Neuron (in vitro differentiated cells): ENCODE measurements around the gene PTPRN2.
A peak's percentile ranks its signal among the peaks of the same experiment; 100 is the strongest.

Source experiments
- H2AFZ ChIP-seq: one replicate; pipeline ENCODE4 v1.6.1; 2013; ENCODE audit warnings: low read depth, mild to moderate bottlenecking, inconsistent platforms, low read length, moderate library complexity
- H3K27me3 ChIP-seq: one replicate; pipeline ENCODE4 v1.6.1; 2013; ENCODE audit warnings: low read length; ENCODE audit not compliant: insufficient read depth
- H3K36me3 ChIP-seq: one replicate; pipeline ENCODE4 v1.6.1; 2013; ENCODE audit warnings: low read length; ENCODE audit not compliant: insufficient read depth
- H3K4me1 ChIP-seq: one replicate; pipeline ENCODE4 v1.6.1; 2013; ENCODE audit warnings: low read length; ENCODE audit not compliant: insufficient read depth
- H3K4me3 ChIP-seq: 2 replicates; pipeline ENCODE4 v1.5.1; 2013; ENCODE audit warnings: mild to moderate bottlenecking, low read length, moderate library complexity
- H3K9me3 ChIP-seq: one replicate; pipeline ENCODE4 v1.6.1; 2013; ENCODE audit warnings: low read length

The PTPRN2 gene

DNA sequence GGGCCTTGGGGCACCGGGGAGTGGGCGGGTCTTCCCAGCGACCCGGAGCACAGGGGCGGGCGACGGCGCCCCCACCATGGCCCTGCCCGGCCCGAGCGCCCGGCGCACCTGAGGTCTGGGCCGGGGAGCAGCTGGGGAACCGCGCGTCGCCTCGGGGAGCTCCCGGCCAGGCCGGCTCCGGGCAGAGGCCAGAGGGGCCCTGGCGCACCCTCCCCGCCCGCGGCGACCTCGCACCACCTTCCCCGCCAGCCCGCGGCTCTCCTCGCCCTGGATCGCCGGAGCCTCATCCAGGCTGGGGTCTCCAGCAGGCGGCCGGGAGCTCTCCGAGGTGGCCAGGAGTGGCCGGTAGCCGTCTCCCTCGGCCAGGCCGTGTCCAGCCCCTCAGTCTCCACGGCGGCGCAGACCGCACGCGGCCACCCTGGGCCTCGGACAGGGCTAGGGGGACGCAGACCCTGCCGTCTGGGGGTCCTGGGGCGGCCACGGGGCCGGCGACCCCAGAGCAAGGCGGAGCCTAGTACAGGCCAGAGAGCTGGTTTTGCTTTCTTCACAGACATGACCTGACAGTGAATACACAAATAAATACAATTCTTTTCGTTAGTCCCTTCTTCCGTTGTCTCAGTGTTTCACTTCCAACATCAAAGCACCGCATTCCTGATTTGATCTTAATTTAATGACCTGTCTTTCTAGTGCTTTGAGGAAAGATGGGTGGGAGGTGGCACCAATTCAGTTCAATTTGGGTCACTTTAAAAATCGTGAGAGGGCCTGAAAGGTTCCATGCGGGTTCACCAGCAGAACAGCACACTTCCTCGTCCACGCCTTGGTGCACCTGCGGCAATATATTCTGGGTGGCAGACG is 893.9 kb downstream of the PTPRN2 start:
- Histone ChIP-seq H3K36me3 (peaks cover 6% of the 10 kb centered on the region), H2AFZ (no peak overlapping the region), H3K4me1 (peaks cover 12% of the 10 kb centered on the region), H3K9me3 (no peaks in the 10 kb centered on the region), H3K4me3 (peak overlapping the region; percentile 80), H3K27me3 (no peaks in the 10 kb centered on the region)

DNA sequence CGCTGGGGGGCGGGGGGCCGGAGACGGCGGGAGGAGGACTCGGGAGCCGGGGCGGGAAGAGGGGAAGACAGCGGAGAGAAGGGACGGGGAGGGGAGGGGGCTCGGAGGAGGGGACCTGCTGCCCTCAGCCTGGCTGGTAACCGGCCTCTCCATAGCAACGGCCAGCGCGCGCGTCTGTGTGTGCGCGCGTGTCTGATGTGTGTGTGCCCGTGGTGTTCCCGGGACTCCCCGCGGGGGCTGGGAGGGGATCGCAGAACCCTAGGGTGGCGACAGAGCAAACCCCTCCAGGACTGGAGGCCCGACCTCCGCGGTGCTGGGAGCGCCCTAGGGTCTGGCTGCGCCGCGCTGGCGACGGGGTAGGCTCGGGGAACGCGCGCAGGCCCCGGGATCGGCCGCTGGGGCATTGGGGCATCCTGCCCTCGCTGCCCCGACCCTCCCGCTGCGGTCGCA is 894.5 kb downstream of the PTPRN2 start:
- Histone ChIP-seq H3K4me1 (peaks cover 12% of the 10 kb centered on the region), H3K36me3 (peaks cover 11% of the 10 kb centered on the region), H3K9me3 (no peaks in the 10 kb centered on the region), H3K27me3 (no peaks in the 10 kb centered on the region), H3K4me3 (peak overlapping the region; percentile 80), H2AFZ (no peak overlapping the region)

DNA sequence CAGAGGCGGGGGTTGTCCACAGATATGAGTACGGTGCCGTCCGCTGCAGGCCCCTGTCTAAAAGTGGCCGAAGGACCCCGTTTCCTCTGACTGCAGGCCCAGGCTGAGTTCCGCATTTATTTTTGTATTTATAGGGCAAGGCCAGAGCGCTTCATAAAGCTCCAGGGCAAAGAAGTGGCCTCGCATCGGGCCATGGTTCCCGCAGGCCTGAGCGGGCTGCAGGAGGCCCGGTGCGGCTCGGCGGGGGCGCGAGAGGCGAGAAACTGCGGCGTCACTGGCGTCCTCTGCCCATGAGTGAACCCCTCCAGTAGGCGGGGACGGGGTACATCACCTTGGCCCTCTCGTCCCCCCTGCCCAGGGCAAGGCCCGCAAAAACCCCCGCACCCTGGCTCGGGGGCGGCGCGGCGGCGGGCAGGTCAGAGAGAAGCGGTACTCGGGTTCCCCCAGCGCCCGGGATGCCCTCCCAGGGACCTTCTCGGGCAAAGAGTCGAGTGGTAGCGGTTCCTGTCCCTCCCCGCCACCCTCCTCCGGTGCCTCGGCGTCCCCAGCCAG is 895.1 kb downstream of the PTPRN2 start:
- Histone ChIP-seq H2AFZ (peak overlapping the region; percentile 69), H3K4me1 (peaks cover 12% of the 10 kb centered on the region), H3K36me3 (peaks cover 14% of the 10 kb centered on the region), H3K27me3 (no peaks in the 10 kb centered on the region), H3K4me3 (peak overlapping the region; percentile 80), H3K9me3 (no peaks in the 10 kb centered on the region)

DNA sequence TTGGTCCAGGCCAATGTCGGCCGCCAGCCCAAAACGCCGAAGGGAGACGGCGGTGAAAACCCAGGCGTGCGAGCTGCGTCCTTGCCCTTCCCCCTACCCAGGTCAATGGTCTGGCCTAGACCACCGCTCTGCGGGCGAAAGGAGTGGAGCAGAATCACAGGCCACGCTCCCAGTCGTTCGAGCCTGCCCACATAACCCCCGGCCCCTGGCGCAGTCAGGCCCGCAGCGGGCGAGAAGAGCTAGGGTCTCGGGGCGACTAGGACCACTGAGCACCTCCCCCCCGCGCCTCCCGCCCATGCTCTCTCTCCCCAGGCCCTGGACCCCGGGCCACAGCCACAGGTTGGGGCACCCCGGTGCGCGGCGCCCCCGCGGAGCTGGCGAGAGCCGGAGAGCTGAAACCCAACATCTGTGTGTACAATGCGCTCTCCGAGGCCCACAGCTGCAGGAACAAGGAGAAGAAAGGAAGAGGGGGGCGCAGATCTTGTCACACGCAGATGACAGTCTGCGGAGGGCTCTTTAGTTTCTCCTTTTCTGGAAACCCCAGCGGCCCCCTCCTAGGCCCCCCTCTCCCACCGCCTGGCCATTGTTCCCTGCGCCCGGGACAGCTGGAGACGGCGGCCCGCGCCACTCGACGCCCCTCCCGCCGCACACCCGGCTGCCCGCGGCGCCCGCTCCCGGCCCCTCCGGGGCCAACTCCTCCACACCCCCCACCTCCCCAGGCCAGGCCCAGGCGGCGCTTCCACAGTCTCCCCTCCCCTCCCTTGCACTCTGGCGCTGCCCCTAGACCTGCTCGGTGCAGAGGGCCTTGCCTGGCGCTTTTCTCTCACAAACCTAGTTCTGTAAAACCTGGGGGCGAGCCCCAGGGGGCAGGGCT is 895.8 kb downstream of the PTPRN2 start:
- Histone ChIP-seq H3K27me3 (no peaks in the 10 kb centered on the region), H3K4me1 (peaks cover 17% of the 10 kb centered on the region), H3K9me3 (no peaks in the 10 kb centered on the region), H3K4me3 (peak overlapping the region; percentile 80), H2AFZ (no peak overlapping the region), H3K36me3 (peaks cover 14% of the 10 kb centered on the region)

DNA sequence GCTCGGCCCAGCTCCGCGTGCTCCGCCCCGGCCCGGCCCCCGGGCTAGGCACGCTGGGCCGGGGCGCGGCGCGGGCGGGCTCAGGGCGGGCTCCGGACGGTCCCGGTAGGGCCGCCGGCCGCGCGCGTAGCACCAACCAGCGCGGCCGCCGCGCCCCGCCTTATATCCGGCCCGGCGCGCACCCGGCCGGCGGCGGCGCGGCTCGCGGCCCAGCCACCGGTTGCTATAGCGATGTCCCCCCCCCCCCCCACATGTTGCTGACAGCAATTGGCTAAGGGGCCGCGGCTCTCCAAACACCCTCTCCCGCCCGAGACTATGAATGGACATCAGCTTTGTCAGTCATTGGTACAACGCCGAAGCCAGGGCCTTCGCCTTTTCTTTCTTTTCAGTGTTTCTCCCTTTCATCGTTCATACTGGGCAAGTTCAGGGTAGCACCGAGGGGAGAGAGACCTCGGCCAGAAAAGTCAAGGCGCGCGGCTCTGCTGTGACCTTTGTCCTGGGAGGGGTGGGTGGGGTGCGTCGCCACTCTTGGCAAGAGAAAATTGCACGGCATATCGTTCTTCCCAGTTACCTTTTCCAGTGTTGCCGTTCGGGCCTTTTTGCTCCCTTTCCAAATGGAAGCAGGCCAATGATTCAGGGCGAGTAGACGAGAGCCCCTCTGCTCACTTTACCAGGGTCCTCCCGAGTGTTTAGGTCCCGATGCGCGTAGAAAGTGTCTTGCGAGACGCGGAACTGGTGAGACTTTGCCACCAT is 896.6 kb downstream of the PTPRN2 start:
- Histone ChIP-seq H2AFZ (no peak overlapping the region), H3K27me3 (no peaks in the 10 kb centered on the region), H3K4me3 (peak overlapping the region; percentile 65), H3K4me1 (peaks cover 21% of the 10 kb centered on the region), H3K9me3 (no peaks in the 10 kb centered on the region), H3K36me3 (peaks cover 18% of the 10 kb centered on the region)

DNA sequence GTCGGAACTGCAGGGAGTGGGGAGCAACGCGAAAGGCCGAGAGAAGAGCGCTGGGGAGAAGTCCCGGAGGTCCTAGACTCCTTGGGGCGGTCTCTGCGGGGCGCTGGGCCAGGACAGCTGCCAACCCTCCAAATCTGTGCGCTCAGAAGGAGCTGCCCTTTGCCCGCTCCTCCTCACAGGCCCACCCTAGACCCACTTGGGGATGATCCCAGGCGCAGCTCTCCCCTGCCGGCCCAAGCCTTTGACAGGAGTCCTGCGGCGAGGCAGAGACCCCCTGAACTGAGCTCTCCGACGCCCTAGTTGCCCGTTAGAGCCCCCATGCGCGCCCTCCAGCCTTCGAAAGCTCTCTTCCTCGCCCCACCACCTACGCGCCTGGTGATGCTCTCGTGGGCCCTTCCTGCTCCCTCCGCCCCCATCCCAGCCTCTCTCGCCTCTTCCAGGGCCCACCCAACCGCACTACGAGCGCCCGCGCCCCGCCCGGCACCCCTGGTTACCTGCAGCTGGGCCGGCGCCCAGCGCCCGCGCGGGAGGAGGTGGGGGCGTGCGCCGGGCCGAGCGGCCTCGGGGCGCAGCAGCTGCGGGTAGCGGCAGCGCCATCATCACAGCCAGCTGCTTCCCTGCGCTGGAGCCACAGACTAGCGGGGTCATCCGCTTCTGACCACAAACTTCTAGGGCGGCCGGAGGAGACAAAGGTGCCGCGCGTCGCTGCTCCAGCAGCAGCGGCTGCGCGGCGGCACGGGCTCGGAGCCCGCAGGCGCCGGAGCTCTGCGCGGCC is 897.4 kb downstream of the PTPRN2 start:
- H3K4me3 ChIP-seq, result peak overlapping the region; percentile 65

DNA sequence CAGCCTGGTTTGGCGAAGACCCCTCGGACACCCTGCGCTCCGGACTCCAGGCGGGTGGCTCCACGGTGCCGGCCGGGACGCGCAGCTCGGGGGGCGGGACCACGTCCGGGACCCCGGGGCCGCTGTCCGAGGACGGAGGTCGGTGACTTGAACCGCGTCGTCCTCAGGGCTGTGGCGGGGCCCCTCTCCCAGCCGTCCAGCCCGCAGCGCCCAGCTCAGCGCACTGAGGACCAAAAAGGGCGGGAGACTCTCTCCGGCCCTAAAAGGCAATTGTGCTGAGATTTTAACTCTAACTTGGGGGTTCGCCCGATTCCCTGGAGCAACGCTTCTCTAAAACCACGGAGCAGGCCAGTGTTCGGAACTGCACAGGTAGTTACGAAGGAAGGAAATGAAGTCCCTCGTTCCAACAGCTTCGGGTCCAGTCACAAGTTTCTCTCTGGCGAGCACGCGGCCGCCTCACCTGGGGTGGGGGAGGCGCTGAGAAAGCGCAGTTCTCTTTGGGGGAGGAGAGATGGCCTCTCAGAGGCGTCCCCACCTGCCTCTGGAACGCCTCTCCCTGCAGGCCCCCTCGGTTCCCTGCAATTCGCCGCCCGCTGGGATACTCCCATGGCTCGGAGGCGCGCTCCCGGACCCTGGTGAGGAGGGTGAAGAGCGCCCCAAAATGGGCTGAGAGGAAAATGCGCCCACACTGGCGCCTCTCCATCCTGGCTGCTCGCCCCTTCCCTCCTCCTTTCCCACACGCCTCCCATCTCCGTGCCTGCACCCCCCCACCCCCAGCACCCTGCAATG is 898.2 kb downstream of the PTPRN2 start:
- Histone ChIP-seq H3K4me1 (peaks cover 25% of the 10 kb centered on the region), H2AFZ (no peak overlapping the region), H3K9me3 (no peaks in the 10 kb centered on the region), H3K27me3 (no peaks in the 10 kb centered on the region), H3K36me3 (peaks cover 25% of the 10 kb centered on the region), H3K4me3 (peak overlapping the region; percentile 65)

More for the DNA sequence above, 897.4 kb downstream of the PTPRN2 start:
- no peaks in the 10 kb centered on the region for H3K9me3 ChIP-seq
- H2AFZ ChIP-seq, result no peak overlapping the region
- H3K4me1 ChIP-seq, result peaks cover 26% of the 10 kb centered on the region
- peaks cover 25% of the 10 kb centered on the region for H3K36me3 ChIP-seq
- no peaks in the 10 kb centered on the region for H3K27me3 ChIP-seq

DNA sequence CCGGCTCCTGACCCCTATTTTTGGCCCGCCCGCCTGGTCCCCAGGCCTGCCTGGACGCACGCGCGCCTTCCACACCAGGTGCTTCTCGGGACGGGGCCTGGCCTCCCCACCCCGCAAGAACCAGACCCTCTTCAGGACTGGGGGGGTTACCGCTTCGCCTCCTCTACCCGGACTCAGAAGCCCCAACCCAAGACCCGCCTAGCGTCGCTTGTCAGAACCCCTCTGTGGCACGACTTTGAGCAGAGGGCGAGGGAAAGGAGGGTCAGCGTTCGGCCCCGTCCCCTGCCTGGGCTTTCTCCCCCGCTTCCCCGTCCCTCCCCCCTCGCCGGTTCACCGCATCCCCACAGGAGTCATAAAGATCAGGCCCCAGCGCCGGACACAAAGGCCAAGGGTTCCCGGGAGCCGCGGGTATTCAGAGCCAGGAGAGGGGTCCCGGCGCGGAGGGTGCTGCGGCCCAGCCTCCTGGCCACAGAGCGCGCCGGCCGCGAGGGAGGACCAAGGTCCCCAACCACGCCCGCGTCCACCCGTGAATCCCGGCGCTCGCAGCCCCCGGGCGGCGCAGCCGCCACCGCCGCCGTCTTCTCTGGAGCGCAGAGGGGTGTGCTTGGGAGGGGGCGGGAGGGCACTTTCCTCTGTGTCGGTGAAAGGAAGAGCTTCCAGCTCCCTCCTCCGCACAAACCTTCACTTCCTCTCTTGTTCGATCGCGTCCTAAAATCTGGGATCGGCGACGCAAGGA is 898.9 kb downstream of the PTPRN2 start:
- Histone ChIP-seq H3K4me1 (peaks cover 22% of the 10 kb centered on the region), H3K27me3 (no peaks in the 10 kb centered on the region), H3K9me3 (no peaks in the 10 kb centered on the region), H3K4me3 (peak overlapping the region; percentile 65), H3K36me3 (peaks cover 29% of the 10 kb centered on the region), H2AFZ (no peak overlapping the region)

DNA sequence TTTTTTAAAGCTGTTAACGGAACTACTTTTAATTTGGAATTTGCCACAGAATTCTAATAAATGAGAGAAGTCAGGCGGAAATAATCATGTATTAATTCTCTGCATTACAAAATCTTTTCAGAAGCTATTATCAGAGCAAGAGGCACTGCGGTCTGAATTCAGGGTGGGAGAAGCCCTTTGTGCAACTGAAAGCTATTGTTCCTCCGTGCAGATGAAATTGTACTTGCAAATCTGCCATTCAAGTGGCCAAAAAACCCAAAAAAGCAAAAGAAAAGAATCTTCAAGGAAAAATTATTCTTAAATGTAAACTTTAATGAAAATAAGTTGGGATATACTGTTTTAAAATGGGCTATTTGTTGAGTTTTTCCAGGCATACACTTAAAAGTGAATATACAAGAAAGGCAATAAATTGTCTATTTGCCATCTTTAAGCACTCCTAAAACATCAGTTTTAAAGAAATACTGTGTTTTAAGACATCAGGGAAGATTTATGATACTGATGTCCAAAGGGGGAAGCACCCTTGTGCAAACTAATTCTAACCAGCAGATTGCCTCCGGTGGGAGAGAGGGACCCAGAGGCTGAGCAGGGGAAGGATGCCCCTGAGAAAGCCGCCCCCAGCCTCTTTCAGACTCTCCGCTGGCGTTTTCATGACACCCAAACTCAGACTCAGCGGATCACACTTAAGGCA is 899.6 kb downstream of the PTPRN2 start:
- Histone ChIP-seq H3K36me3 (peaks cover 36% of the 10 kb centered on the region), H3K4me1 (peaks cover 30% of the 10 kb centered on the region), H3K4me3 (peak overlapping the region; percentile 65), H2AFZ (no peak overlapping the region), H3K9me3 (no peaks in the 10 kb centered on the region), H3K27me3 (no peaks in the 10 kb centered on the region)

DNA sequence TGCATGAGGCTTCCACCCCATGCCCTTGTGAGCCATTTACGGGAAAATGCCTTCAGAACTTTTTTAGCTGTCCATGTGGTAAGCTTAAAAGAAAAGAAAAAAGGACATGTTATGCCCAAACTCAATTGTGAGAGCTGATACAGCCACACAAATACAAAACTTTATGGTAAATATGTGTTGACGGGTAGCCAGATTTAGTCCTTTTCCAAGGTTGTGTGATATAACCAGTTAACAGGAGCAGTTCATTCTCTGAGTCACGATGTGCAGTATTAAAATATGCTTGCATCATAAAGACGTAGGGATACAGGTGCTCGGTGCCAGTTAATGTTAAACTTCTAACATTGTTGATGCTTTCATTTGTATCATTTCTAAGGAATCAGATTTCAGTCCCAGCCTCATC is 900.5 kb downstream of the PTPRN2 start:
- no peaks in the 10 kb centered on the region for H3K27me3 ChIP-seq
- H3K4me3 ChIP-seq, result peak overlapping the region; percentile 65
- no peaks in the 10 kb centered on the region for H3K9me3 ChIP-seq

More for the DNA sequence above, 900.5 kb downstream of the PTPRN2 start:
- peaks cover 34% of the 10 kb centered on the region for H3K4me1 ChIP-seq
- peaks cover 44% of the 10 kb centered on the region for H3K36me3 ChIP-seq
- H2AFZ ChIP-seq, result no peak overlapping the region
